H9 (cell line): ENCODE measurements around the gene GRIK3. TPM values are rescaled to one million over a fixed set of nuclear protein-coding genes. Genes with fewer than 3 reads are reported as not detected.

Experiments
- DNase-seq: peaks from one replicate; pipeline ENCODE4 v3.0.0-alpha.2; 2017
- H2AFZ ChIP-seq: one replicate; pipeline ENCODE4 v1.6.1; 2013; ENCODE audit warnings: mild to moderate bottlenecking, low read length, control low read depth, moderate library complexity
- H2AK5ac ChIP-seq: 2 replicates; pipeline ENCODE4 v1.6.1; 2013; ENCODE audit warnings: low read length, control low read depth, mixed read lengths; ENCODE audit not compliant: insufficient read length
- H2BK120ac ChIP-seq: one replicate; pipeline ENCODE4 v1.6.1; 2013; ENCODE audit warnings: low read depth, mild to moderate bottlenecking, low read length, control low read depth, inconsistent platforms; ENCODE audit not compliant: poor library complexity, severe bottlenecking
- H2BK12ac ChIP-seq: 2 replicates; pipeline ENCODE4 v1.6.1; 2013; ENCODE audit warnings: low read length, control low read depth, mixed read lengths, low read depth; ENCODE audit not compliant: insufficient read length
- H2BK15ac ChIP-seq: 2 replicates; pipeline ENCODE4 v1.6.1; 2013; ENCODE audit warnings: low read depth, low read length, control low read depth
- H2BK20ac ChIP-seq: one replicate; pipeline ENCODE4 v1.6.1; 2013; ENCODE audit warnings: low read depth, mild to moderate bottlenecking, low read length, control low read depth, inconsistent platforms; ENCODE audit not compliant: poor library complexity, severe bottlenecking
- H2BK5ac ChIP-seq: 2 replicates; pipeline ENCODE4 v1.6.1; 2013; ENCODE audit warnings: low read length, control low read depth, mixed read lengths; ENCODE audit not compliant: insufficient read length
- H3K14ac ChIP-seq: 2 replicates; pipeline ENCODE4 v1.6.1; 2013; ENCODE audit warnings: low read length, control low read depth; ENCODE audit not compliant: insufficient read depth
- H3K18ac ChIP-seq: 2 replicates; pipeline ENCODE4 v1.6.1; 2013; ENCODE audit warnings: low read depth, mild to moderate bottlenecking, mixed read lengths, low read length, control low read depth; ENCODE audit not compliant: insufficient read length
- H3K23ac ChIP-seq: 2 replicates; pipeline ENCODE4 v1.6.1; 2013; ENCODE audit warnings: low read length, control low read depth, mixed read lengths, low read depth; ENCODE audit not compliant: insufficient read length
- H3K23me2 ChIP-seq: 2 replicates; pipeline ENCODE4 v1.6.1; 2013; ENCODE audit warnings: low read depth, mild to moderate bottlenecking, mixed read lengths, low read length, control low read depth; ENCODE audit not compliant: insufficient read length, poor library complexity, severe bottlenecking
- H3K27ac ChIP-seq: 2 replicates; pipeline ENCODE4 v1.5.1; 2013; ENCODE audit warnings: low read length, control low read depth, mixed read lengths, low read depth; ENCODE audit not compliant: insufficient read length
- H3K27me3 ChIP-seq: 2 replicates; pipeline ENCODE4 v1.6.1; 2013; ENCODE audit warnings: low read length, control low read depth, inconsistent platforms; ENCODE audit not compliant: insufficient read depth
- H3K4ac ChIP-seq: 2 replicates; pipeline ENCODE4 v1.6.1; 2013; ENCODE audit warnings: low read depth, mild to moderate bottlenecking, control low read depth, inconsistent platforms, low read length, moderate library complexity
- H3K4me1 ChIP-seq: 2 replicates; pipeline ENCODE4 v1.6.1; 2013; ENCODE audit warnings: low read length, control low read depth, inconsistent platforms; ENCODE audit not compliant: insufficient read depth
- H3K4me2 ChIP-seq: 2 replicates; pipeline ENCODE4 v1.6.1; 2013; ENCODE audit warnings: low read length, control low read depth, mixed read lengths; ENCODE audit not compliant: insufficient read length, insufficient read depth
- H3K56ac ChIP-seq: 2 replicates; pipeline ENCODE4 v1.6.1; 2013; ENCODE audit warnings: low read depth, mild to moderate bottlenecking, mixed read lengths, low read length, control low read depth; ENCODE audit not compliant: insufficient read length
- H3K79me1 ChIP-seq: 2 replicates; pipeline ENCODE4 v1.6.1; 2013; ENCODE audit warnings: low read depth, mild to moderate bottlenecking, moderate library complexity, low read length, control low read depth, inconsistent platforms; ENCODE audit not compliant: insufficient read depth, poor library complexity, severe bottlenecking
- H3K79me2 ChIP-seq: 2 replicates; pipeline ENCODE4 v1.6.1; 2013; ENCODE audit warnings: low read length, control low read depth, inconsistent platforms; ENCODE audit not compliant: insufficient read depth
- H3K9ac ChIP-seq: 2 replicates; pipeline ENCODE4 v1.6.1; 2013; ENCODE audit warnings: low read length, control low read depth, mixed read lengths; ENCODE audit not compliant: insufficient read length; ENCODE audit errors: extremely low read depth
- H3K9me3 ChIP-seq: one replicate; pipeline ENCODE4 v1.6.1; 2013; ENCODE audit warnings: low read depth, low read length, inconsistent platforms; ENCODE audit not compliant: control insufficient read depth
- H3T11ph ChIP-seq: one replicate; pipeline ENCODE4 v1.6.1; 2013; ENCODE audit warnings: mild to moderate bottlenecking, low read length, control low read depth, inconsistent platforms
- H4K20me1 ChIP-seq: one replicate; pipeline ENCODE4 v1.6.1; 2013; ENCODE audit not compliant: control insufficient read depth, insufficient read length, insufficient read depth
- H4K5ac ChIP-seq: 2 replicates; pipeline ENCODE4 v1.6.1; 2013; ENCODE audit warnings: low read depth, mild to moderate bottlenecking, mixed read lengths, low read length, control low read depth; ENCODE audit not compliant: insufficient read length
- H4K8ac ChIP-seq: replicated peaks from 2 replicates; pipeline ENCODE4 v1.6.1; 2013; ENCODE audit warnings: low read length, control low read depth, mixed read lengths, low read depth; ENCODE audit not compliant: insufficient read length
- H4K91ac ChIP-seq: 2 replicates; pipeline ENCODE4 v1.6.1; 2013; ENCODE audit warnings: low read depth, mild to moderate bottlenecking, moderate library complexity, mixed read lengths, low read length, control low read depth; ENCODE audit not compliant: insufficient read length
- H3K27ac Mint-ChIP-seq, 3 experiments: 2 replicates in 2 of 3; 3 replicates in 1 of 3; pipeline ENCODE4 v1.8.0; 2020 to 2021; ENCODE audit warnings: mixed read lengths in 3 of 3, mild to moderate bottlenecking in 1 of 3, moderate library complexity in 1 of 3
- H3K27me3 Mint-ChIP-seq: 2 replicates; pipeline ENCODE4 v1.8.0; 2021; ENCODE audit warnings: low read depth, mild to moderate bottlenecking, moderate library complexity, mixed read lengths
- H3K36me3 Mint-ChIP-seq, 3 experiments: 2 replicates in 2 of 3; 3 replicates in 1 of 3; pipeline ENCODE4 v1.8.0; 2020 to 2021; ENCODE audit warnings: low read depth in 3 of 3, mixed read lengths in 3 of 3; ENCODE audit not compliant: insufficient read depth in 1 of 3
- H3K4me1 Mint-ChIP-seq, 2 experiments: 2 replicates each; pipeline ENCODE4 v1.8.0; 2020; ENCODE audit warnings: mixed read lengths in 2 of 2
- H3K4me3 Mint-ChIP-seq, 2 experiments: 2 replicates in 1 of 2; 3 replicates in 1 of 2; pipeline ENCODE4 v1.8.0; 2020 to 2021; ENCODE audit warnings: mild to moderate bottlenecking in 2 of 2, mixed read lengths in 2 of 2, moderate library complexity in 1 of 2
- H3K9me3 Mint-ChIP-seq, 2 experiments: 2 replicates in 1 of 2; 3 replicates in 1 of 2; pipeline ENCODE4 v1.8.0; 2020; ENCODE audit warnings: mild to moderate bottlenecking in 2 of 2, mixed read lengths in 2 of 2, moderate library complexity in 1 of 2
- WGBS: extraction: QIAGEN DNeasy Blood & Tissue Kit; methylation state at CpG from one replicate; pipeline ENCODE4 v1.1.7; 2013; ENCODE audit warnings: missing lambda C conversion rate, low lambda C conversion rate, mixed read lengths; ENCODE audit not compliant: insufficient read length; ENCODE audit errors: extremely low coverage; 5-methylcytosine and 5-hydroxymethylcytosine counted together
- total RNA-seq: library from RNA; stranded (reverse); gene quantifications from 2 replicates; pipeline ENCODE4 v1.2.1, GENCODE V29; 2021
- TF ChIP-seq, protein P1 (sequence below): fragments of 200-600 bp; sonication (generic); conservative IDR thresholded peaks from 3 replicates; pipeline ENCODE4 v1.8.0; 2021; ENCODE audit warnings: antibody characterized with exemption, mild to moderate bottlenecking

GRIK3 gene
- total RNA-seq, 1 experiment from 2014 or later, result 1.7 TPM

DNA sequence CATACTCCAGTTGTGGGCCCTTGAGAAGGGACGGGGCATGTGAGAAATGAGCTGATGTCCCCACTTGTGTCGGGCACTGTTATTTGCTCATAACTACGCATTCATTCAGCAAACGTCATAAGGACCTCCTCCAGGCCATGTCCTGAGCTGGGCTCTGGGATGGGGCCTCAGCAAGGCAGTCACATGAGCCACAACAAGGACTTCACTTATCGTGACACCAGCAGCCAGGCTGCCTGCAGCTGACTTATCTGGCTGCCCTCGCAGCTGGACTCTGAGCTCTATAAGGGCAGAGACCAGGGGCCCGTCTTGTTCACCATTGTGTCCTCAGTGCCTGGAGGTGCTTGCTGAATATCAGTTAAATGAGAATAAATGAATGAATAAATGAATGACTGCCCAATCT lies 37.5 kb upstream of the GRIK3 start:
- Mint-ChIP-seq H3K36me3 (no peaks in the 10 kb centered on the region), H3K27ac (no peak overlapping the region), H3K4me3 (no peak overlapping the region), H3K4me1 (peaks cover 16 to 26% of the 10 kb centered on the region in 2 experiments), H3K27me3 (peaks cover 23% of the 10 kb centered on the region), H3K9me3 (no peaks in the 10 kb centered on the region)
- Histone ChIP-seq H3K9me3 (no peaks in the 10 kb centered on the region), H2BK12ac (no peak overlapping the region), H3K27me3 (no peaks in the 10 kb centered on the region), H3K79me2 (no peaks in the 10 kb centered on the region), H3T11ph (no peak overlapping the region), H3K14ac (no peak overlapping the region), H3K9ac (no peak overlapping the region), H2BK120ac (no peak overlapping the region), H3K18ac (no peak overlapping the region), H3K4me1 (no peaks in the 10 kb centered on the region; the same call in 1 of the 2 replicates), H3K27ac (no peak overlapping the region), H2BK5ac (no peak overlapping the region), H4K8ac (no peak overlapping the region), H2AFZ (no peak overlapping the region), H3K4me2 (no peak overlapping the region), H3K79me1 (no peaks in the 10 kb centered on the region), H3K23me2 (no peaks in the 10 kb centered on the region), H4K5ac (no peak overlapping the region), H3K56ac (no peak overlapping the region), H2BK20ac (no peak overlapping the region), H2BK15ac (no peak overlapping the region), H4K20me1 (no peaks in the 10 kb centered on the region), H2AK5ac (no peak overlapping the region), H3K23ac (no peak overlapping the region), H3K4ac (no peak overlapping the region), H4K91ac (no peak overlapping the region)
- TF ChIP-seq, protein P1, sequence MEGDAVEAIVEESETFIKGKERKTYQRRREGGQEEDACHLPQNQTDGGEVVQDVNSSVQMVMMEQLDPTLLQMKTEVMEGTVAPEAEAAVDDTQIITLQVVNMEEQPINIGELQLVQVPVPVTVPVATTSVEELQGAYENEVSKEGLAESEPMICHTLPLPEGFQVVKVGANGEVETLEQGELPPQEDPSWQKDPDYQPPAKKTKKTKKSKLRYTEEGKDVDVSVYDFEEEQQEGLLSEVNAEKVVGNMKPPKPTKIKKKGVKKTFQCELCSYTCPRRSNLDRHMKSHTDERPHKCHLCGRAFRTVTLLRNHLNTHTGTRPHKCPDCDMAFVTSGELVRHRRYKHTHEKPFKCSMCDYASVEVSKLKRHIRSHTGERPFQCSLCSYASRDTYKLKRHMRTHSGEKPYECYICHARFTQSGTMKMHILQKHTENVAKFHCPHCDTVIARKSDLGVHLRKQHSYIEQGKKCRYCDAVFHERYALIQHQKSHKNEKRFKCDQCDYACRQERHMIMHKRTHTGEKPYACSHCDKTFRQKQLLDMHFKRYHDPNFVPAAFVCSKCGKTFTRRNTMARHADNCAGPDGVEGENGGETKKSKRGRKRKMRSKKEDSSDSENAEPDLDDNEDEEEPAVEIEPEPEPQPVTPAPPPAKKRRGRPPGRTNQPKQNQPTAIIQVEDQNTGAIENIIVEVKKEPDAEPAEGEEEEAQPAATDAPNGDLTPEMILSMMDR, result no peak
- DNase-seq, result no peak
- WGBS, result no CpG with 5 or more reads among the region's 7 CpGs
